Gastroesophageal sphincter (tissue), 4 donors: Measurements from ENCODE around the gene TAGLN2. TPM values are rescaled to one million over a fixed set of nuclear protein-coding genes. Genes with fewer than 3 reads are reported as not detected.
A peak's percentile ranks its signal among the peaks of the same experiment; 100 is the strongest.
"Not testable (repeated sequence)": the region's sequence is repeated elsewhere in the genome, so short reads cannot be mapped to it uniquely, and the experiment has no call there.

ENCODE experiments used
- ATAC-seq: fragments of 150-250 bp; one replicate; pipeline ENCODE4 v1.9.1; 2016; ENCODE audit warnings: mild to moderate bottlenecking, moderate library complexity
- H3K27ac ChIP-seq, 4 donors: fragments of 200-600 bp; sonication (generic) in 3 of 4; 1 replicate in 3 of 4; 2 replicates in 1 of 4; pipeline ENCODE4 v1.5.1; 2016 to 2019
- H3K27me3 ChIP-seq: fragments of 200-600 bp; sonication (generic); one replicate; pipeline ENCODE4 v1.5.1; 2019
- H3K36me3 ChIP-seq, 2 donors: fragments of 200-600 bp; sonication (generic); one replicate each; pipeline ENCODE4 v1.5.1; 2019; ENCODE audit warnings: control low read depth in 1 of 2
- H3K4me1 ChIP-seq, 3 donors: fragments of 200-600 bp; sonication (generic); 1 replicate in 2 of 3; 2 replicates in 1 of 3; pipeline ENCODE4 v1.5.1; 2016 to 2019; ENCODE audit warnings: control low read depth in 2 of 3
- H3K4me3 ChIP-seq, 2 donors: fragments of 200-600 bp; sonication (generic); one replicate each; pipeline ENCODE4 v1.5.1; 2019; ENCODE audit warnings: mild to moderate bottlenecking in 1 of 2, moderate library complexity in 1 of 2
- H3K9me3 ChIP-seq, 3 donors: fragments of 200-600 bp; sonication (generic); one replicate each; pipeline ENCODE4 v1.5.1; 2017 to 2019; ENCODE audit warnings: control low read depth in 2 of 3
- EP300 ChIP-seq: sonication (generic); formaldehyde crosslinking; IDR thresholded peaks from one replicate; pipeline ENCODE4 v1.6.1; 2017; ENCODE audit warnings: antibody characterized with exemption, mild to moderate bottlenecking
- POLR2A ChIP-seq, 2 donors: fragments of 450-650 bp; IDR thresholded peaks; one replicate each; pipeline ENCODE4 v1.6.1; 2017; ENCODE audit warnings: antibody characterized with exemption in 2 of 2, mild to moderate bottlenecking in 2 of 2, moderate library complexity in 1 of 2
- POLR2AphosphoS5 ChIP-seq: sonication (generic); formaldehyde crosslinking; IDR thresholded peaks from one replicate; pipeline ENCODE4 v1.6.1; 2017; ENCODE audit warnings: antibody characterized with exemption
- WGBS, 2 donors: methylation state at CpG; one replicate each; pipeline ENCODE4 v1.1.5; 2018; ENCODE audit warnings: low coverage in 1 of 2; 5-methylcytosine and 5-hydroxymethylcytosine counted together
- total RNA-seq, 4 donors: library from RNA; depleted of rRNA; stranded (reverse); fragments of >200 nt; gene quantifications; one replicate each; pipeline ENCODE4 v1.1.0, GENCODE V29; 2016
- TF ChIP-seq, protein P1 (sequence below), 4 experiments: fragments of 200-600 bp in 2 of 4; fragments of 450-650 bp in 2 of 4; sonication (generic) in 1 of 4; IDR thresholded peaks; one replicate each; pipeline ENCODE4 v1.5.1; 2017 to 2019; ENCODE audit warnings: antibody characterized with exemption in 4 of 4, mild to moderate bottlenecking in 2 of 4, moderate library complexity in 2 of 4

TAGLN2 gene
- total RNA-seq, 4 donors from 2014 or later, result 75.3 to 239 (median 217) TPM

DNA sequence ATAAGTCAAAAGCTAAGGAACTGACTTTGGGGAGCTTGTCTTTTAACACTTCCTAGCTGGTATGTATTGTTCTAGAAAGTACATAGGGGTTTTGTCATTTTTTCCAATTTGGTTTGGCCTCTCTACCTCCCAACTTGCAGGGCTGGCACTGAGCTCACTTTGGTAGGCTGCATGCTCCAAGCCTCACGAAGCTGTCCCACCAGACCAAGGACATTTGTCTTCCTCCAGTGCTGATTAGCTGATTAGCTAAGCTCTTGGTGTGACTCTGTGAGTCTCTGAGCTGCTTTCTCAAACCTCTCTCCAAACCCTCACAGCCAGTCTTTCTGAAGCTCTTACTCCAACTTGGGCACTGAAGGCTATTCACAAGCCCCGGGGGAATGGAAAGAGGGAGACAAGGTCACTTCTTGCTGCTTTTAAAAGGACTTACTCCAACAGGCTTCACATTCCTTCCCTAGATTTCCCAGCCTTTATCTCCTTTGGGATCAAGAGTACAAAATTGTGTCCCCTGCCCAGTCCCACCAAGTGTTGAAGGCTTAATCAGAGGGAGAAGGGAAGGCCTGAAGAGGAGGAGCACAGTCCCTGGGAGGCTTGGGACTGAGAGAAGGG, 24.4 kb downstream of the TAGLN2 start:
- no peaks in the 10 kb centered on the region for H3K9me3 ChIP-seq
- H3K4me3 ChIP-seq, result no peak overlapping the region
- peaks cover 0 to 20% (median 10%) of the 10 kb centered on the region in 3 donors for H3K4me1 ChIP-seq
- H3K27me3 ChIP-seq, result no peaks in the 10 kb centered on the region
- H3K27ac ChIP-seq, result peak overlapping the region in 1 of 4 donors; percentile 54
- no peak for TF ChIP-seq EP300
- TF ChIP-seq, protein P1, sequence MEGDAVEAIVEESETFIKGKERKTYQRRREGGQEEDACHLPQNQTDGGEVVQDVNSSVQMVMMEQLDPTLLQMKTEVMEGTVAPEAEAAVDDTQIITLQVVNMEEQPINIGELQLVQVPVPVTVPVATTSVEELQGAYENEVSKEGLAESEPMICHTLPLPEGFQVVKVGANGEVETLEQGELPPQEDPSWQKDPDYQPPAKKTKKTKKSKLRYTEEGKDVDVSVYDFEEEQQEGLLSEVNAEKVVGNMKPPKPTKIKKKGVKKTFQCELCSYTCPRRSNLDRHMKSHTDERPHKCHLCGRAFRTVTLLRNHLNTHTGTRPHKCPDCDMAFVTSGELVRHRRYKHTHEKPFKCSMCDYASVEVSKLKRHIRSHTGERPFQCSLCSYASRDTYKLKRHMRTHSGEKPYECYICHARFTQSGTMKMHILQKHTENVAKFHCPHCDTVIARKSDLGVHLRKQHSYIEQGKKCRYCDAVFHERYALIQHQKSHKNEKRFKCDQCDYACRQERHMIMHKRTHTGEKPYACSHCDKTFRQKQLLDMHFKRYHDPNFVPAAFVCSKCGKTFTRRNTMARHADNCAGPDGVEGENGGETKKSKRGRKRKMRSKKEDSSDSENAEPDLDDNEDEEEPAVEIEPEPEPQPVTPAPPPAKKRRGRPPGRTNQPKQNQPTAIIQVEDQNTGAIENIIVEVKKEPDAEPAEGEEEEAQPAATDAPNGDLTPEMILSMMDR (IDR thresholded peaks at IDR 0.05), result no peak
- TF ChIP-seq POLR2A (IDR thresholded peaks at IDR 0.05), result no peak
- no peak for TF ChIP-seq POLR2AphosphoS5
- 83% methylated on average over 2 of the region's 2 CpGs; no CpG with 5 or more reads in 1 of the 2 donors for WGBS, 2 donors
- H3K36me3 ChIP-seq, result no peaks in the 10 kb centered on the region
- no peak for ATAC-seq

DNA sequence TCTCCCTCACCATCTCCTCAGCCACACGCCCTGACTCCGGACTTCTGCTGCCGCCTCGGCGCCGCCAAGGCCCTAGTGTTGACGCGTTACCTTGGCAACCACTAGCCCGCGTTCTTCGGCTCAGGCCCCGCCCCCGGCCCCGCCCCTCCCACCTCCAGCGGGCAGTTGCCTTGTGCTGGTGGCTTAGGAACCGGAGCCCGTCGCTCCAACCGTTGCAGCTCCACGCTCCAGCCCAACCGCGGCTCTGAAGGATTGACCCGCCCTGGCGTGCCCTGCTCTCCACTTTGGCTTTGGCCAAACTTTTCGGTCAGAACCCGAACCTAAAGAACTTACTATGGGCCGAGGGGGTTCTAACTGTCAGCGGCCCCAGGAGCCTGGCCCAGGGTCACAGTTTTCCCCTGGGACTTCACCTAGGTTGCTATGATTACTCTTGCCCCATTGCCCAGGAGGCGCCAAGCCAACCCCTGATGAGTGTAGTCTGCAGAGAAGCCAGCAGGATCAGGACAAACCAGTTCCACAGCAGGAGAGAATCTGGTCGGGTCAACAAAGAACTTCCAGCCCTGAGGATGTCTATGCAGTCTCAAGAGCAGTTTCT, 25.1 kb downstream of the TAGLN2 start, which contains the start of gene CFAP45:
TSS of gene CFAP45 (minus strand) at position 80 of the 595 bp plus-strand sequence. CDS start at position 13, 67 bp downstream.
- peak within 1 kb of the TSS in 3 of 4 donors; percentile 40 to 60 (median 54) for H3K27ac ChIP-seq

DNA sequence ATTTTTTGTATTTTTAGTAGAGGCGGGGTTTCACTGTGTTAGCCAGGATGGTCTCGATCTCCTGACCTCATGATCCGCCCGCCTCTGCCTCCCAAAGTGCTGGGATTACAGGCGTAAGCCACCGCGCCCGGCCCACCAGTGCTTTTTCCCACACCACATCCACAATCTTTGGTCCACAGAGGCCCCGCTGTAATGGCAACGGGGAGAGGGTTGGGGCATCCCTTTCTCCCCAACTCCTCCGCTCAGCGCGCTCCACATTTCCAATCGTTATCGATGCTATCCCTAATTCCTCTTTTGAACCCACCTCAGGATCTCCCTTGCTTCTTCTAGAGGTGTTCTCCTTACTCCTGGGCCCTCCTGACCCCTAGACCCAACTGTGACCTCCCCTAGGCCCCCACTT, 25.7 kb downstream of the TAGLN2 start:
- H3K36me3 ChIP-seq, ATAC-seq, H3K9me3 ChIP-seq, H3K27me3 ChIP-seq: not testable (repeated sequence)
- Histone ChIP-seq H3K4me1 (peaks cover 0 to 20% (median 10%) of the 10 kb centered on the region in 3 donors), H3K4me3 (peak overlapping the region in 1 of 2 donors; percentile 20), H3K27ac (peak overlapping the region in 3 of 4 donors; percentile 40 to 60 (median 54))
- 80 to 87% methylated on average over 8 to 11 of the region's 15 CpGs for WGBS, 2 donors

More for the DNA sequence above, 25.1 kb downstream of the TAGLN2 start, which contains the start of gene CFAP45:
- TF ChIP-seq POLR2A (IDR thresholded peaks at IDR 0.05), result no peak
- no peak for TF ChIP-seq EP300
- TF ChIP-seq POLR2AphosphoS5, result no peak
- TF ChIP-seq, protein P1 (IDR thresholded peaks at IDR 0.05), result no peak
- 30 to 57% methylated on average over 1 to 4 of the region's 30 CpGs for WGBS, 2 donors
- ATAC-seq, result peak; percentile 88
- H3K4me3 ChIP-seq, result peak within 1 kb of the TSS in 1 of 2 donors; percentile 20
- H3K36me3 ChIP-seq, result no peaks in the 10 kb centered on the region
- H3K4me1 ChIP-seq, result peaks cover 0 to 20% (median 10%) of the 10 kb centered on the region in 3 donors
- H3K27me3 ChIP-seq, result no peaks in the 10 kb centered on the region
- H3K9me3 ChIP-seq, result no peaks in the 10 kb centered on the region

DNA sequence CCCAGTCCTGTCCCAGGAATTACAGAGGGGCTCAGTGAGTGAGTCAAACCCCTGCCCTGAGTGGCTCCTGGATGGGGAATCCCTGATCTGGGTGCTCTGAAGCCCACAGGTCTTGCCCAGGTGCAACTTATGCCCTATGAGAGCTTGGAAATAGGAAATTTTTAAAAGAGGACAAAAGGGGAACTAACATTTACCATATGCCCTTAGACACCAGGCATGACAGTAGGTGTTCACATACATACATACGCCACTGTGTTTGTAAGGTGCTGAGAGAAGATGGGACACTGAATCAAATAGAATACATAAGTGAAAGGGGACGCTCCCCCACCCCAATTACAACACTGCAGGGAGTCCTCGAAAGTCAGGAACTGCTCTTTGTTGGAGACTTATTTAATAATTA, 26.8 kb downstream of the TAGLN2 start:
- H3K4me1 ChIP-seq, result peaks cover 0 to 20% (median 10%) of the 10 kb centered on the region in 3 donors
- H3K27me3 ChIP-seq, result no peaks in the 10 kb centered on the region
- ATAC-seq, result no peak
- no peaks in the 10 kb centered on the region for H3K36me3 ChIP-seq
- TF ChIP-seq EP300 (no peak), POLR2AphosphoS5 (no peak), POLR2A (IDR thresholded peaks at IDR 0.05) (no peak)
- TF ChIP-seq, protein P1 (IDR thresholded peaks at IDR 0.05), result no peak
- no peak overlapping the region for H3K27ac ChIP-seq
- no peak overlapping the region for H3K4me3 ChIP-seq
- WGBS, 2 donors, result 91 to 93% methylated on average over 2 to 3 of the region's 3 CpGs
- H3K9me3 ChIP-seq, result no peaks in the 10 kb centered on the region

DNA sequence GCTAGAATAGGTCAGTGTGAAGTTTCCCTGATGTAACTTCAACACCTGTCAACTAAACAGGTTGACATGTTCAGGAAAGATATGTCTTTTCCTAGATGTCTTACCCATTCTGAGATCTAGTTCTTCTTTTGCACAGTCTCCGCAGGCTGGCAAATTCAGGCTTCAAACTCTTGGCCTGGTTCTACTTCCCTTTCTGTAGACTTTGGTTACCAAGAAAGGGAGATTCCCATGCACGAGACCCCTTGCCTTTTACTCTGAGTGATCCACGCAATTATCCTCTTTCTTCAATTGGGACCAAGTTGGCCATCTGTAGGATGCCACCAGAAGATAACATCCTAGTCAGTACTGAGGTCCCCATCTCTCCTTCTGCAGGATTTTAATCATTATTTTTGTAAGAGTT, 27.3 kb downstream of the TAGLN2 start:
- H3K4me1 ChIP-seq, result peaks cover 0 to 20% (median 10%) of the 10 kb centered on the region in 3 donors
- no peaks in the 10 kb centered on the region for H3K9me3 ChIP-seq
- 84 to 92% methylated on average over 3 of the region's 3 CpGs for WGBS, 2 donors
- no peaks in the 10 kb centered on the region for H3K27me3 ChIP-seq
- no peak overlapping the region for H3K4me3 ChIP-seq
- H3K27ac ChIP-seq, result no peak overlapping the region
- TF ChIP-seq POLR2A (IDR thresholded peaks at IDR 0.05) (no peak), POLR2AphosphoS5 (no peak), EP300 (no peak)
- TF ChIP-seq, protein P1 (IDR thresholded peaks at IDR 0.05), result no peak
- no peaks in the 10 kb centered on the region for H3K36me3 ChIP-seq
- ATAC-seq, result no peak
